ENCODE measurements around the gene POU3F3.

DNA sequence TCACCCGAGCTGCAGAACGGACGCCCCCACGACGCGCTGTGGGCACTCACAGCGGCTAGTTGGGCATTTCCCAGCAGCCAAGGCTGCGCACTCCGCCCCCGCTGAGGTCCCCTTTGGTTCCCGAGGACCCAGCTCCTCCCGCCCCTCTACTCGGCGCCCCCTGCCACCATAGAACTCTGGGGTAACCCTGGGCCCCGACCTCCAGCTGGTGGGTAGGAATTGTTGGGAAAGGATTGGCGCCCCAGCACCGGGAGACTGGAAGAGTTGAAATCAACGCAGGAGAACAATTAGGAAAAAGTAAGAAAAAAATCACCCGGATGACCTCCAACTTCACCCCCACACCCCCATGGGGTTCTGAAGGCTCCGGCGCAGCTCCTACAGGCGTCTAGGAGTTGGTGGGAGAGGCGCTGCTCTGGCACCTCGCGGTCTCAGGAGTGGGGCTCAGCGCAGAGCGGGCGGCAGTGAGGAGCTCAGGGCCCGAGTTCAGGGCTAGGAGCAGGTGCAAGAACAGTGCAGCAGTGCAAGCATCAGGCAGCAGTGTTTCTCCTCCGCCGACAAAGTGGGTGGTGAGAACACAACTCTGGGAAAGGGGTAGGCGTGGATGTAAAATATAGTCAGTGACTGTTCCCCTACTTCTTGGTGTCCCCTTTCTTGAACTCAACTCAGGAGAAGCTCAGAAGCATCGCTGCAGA is 14.0 kb downstream of the POU3F3 start:
- TF ChIP-seq, protein P1, sequence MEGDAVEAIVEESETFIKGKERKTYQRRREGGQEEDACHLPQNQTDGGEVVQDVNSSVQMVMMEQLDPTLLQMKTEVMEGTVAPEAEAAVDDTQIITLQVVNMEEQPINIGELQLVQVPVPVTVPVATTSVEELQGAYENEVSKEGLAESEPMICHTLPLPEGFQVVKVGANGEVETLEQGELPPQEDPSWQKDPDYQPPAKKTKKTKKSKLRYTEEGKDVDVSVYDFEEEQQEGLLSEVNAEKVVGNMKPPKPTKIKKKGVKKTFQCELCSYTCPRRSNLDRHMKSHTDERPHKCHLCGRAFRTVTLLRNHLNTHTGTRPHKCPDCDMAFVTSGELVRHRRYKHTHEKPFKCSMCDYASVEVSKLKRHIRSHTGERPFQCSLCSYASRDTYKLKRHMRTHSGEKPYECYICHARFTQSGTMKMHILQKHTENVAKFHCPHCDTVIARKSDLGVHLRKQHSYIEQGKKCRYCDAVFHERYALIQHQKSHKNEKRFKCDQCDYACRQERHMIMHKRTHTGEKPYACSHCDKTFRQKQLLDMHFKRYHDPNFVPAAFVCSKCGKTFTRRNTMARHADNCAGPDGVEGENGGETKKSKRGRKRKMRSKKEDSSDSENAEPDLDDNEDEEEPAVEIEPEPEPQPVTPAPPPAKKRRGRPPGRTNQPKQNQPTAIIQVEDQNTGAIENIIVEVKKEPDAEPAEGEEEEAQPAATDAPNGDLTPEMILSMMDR (conservative IDR thresholded peaks at IDR 0.05; ENCODE audit: low read length): no peak
- no peak for TF ChIP-seq EZH2phosphoT487 (IDR thresholded peaks at IDR 0.05; ENCODE audit: borderline replicate concordance, low read depth, low read length)
